ENCODE data around the gene ASTN1.

DNA sequence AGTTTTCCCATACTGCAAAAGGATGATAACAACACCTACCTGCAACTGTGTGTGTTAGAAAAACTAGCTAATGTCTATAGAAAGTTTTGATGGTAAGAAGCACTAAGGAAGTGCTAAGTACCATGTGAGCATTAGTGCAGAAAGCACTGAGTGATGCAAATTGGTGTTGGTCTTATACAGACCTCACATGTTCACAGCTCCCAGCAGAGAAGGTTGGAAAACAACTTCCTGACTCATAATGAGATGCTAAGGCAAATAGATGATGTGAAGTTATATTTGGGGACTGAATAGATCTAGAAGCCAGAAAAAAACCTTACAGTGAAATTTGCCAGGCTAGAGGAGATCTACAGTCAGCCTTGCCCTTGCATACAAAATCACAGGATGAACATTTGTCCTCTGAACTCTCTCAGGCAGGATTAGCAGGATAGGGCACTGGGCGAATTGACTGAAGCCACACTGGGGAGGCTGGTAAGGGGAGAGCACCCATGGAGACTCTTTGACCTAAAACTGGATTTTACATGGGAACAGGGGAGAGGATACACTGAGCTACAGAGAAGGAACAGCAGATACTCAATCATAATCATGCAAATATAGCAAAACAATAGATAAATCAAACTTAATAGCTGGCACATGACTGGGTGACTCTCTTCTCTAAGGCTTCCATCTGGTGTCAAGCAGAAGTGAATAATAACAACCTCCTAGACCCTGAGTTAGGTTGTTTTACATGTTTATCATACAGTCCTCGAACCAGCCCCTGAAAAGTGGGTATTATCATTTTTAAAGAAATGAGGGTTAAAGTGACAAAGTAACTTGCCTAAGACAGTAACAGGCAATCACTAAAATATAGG is 61.3 kb downstream of the ASTN1 start:
- TF ChIP-seq, protein P1, sequence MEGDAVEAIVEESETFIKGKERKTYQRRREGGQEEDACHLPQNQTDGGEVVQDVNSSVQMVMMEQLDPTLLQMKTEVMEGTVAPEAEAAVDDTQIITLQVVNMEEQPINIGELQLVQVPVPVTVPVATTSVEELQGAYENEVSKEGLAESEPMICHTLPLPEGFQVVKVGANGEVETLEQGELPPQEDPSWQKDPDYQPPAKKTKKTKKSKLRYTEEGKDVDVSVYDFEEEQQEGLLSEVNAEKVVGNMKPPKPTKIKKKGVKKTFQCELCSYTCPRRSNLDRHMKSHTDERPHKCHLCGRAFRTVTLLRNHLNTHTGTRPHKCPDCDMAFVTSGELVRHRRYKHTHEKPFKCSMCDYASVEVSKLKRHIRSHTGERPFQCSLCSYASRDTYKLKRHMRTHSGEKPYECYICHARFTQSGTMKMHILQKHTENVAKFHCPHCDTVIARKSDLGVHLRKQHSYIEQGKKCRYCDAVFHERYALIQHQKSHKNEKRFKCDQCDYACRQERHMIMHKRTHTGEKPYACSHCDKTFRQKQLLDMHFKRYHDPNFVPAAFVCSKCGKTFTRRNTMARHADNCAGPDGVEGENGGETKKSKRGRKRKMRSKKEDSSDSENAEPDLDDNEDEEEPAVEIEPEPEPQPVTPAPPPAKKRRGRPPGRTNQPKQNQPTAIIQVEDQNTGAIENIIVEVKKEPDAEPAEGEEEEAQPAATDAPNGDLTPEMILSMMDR (IDR thresholded peaks at IDR 0.05; ENCODE audit: insufficient read depth, low read length) = no peak
- TF ChIP-seq POLR2AphosphoS5 (IDR thresholded peaks at IDR 0.05; ENCODE audit: low read depth) (no peak), GABPA (IDR thresholded peaks at IDR 0.05; ENCODE audit: low read depth) (no peak), SPI1 (IDR thresholded peaks at IDR 0.05; ENCODE audit: borderline replicate concordance, low read depth) (no peak)
- TF ChIP-seq, protein P2, sequence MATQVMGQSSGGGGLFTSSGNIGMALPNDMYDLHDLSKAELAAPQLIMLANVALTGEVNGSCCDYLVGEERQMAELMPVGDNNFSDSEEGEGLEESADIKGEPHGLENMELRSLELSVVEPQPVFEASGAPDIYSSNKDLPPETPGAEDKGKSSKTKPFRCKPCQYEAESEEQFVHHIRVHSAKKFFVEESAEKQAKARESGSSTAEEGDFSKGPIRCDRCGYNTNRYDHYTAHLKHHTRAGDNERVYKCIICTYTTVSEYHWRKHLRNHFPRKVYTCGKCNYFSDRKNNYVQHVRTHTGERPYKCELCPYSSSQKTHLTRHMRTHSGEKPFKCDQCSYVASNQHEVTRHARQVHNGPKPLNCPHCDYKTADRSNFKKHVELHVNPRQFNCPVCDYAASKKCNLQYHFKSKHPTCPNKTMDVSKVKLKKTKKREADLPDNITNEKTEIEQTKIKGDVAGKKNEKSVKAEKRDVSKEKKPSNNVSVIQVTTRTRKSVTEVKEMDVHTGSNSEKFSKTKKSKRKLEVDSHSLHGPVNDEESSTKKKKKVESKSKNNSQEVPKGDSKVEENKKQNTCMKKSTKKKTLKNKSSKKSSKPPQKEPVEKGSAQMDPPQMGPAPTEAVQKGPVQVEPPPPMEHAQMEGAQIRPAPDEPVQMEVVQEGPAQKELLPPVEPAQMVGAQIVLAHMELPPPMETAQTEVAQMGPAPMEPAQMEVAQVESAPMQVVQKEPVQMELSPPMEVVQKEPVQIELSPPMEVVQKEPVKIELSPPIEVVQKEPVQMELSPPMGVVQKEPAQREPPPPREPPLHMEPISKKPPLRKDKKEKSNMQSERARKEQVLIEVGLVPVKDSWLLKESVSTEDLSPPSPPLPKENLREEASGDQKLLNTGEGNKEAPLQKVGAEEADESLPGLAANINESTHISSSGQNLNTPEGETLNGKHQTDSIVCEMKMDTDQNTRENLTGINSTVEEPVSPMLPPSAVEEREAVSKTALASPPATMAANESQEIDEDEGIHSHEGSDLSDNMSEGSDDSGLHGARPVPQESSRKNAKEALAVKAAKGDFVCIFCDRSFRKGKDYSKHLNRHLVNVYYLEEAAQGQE (IDR thresholded peaks at IDR 0.05; ENCODE audit: insufficient replicate concordance, low read depth) = no peak

All from HL-60 (cell line).